Motor neuron (in vitro differentiated cells): ENCODE results near the gene ZNF511. TPM values are rescaled to one million over a fixed set of nuclear protein-coding genes. Genes with fewer than 3 reads are reported as not detected.
"Not testable (repeated sequence)": the region's sequence is repeated elsewhere in the genome, so short reads cannot be mapped to it uniquely, and the experiment has no call there.

ENCODE experiments used
- ATAC-seq, 8 experiments: fragments of 200-7000 bp; cut with Tn5 transposase; replicated peaks in 6 of 8; 2 replicates each; pipeline ENCODE4 v1.8.0; 2021; ENCODE audit warnings: mild to moderate bottlenecking in 8 of 8, moderate library complexity in 8 of 8
- H3K27ac ChIP-seq, 2 donors: fragments of 250-450 bp; sonication (Bioruptor Pico); 2 replicates each; pipeline ENCODE4 v1.9.0; 2021; ENCODE audit warnings: antibody characterized with exemption in 2 of 2, mild to moderate bottlenecking in 2 of 2, moderate library complexity in 1 of 2
- H3K4me1 ChIP-seq, 2 donors: fragments of 250-450 bp; sonication (Bioruptor Pico); replicated peaks in 1 of 2; 2 replicates each; pipeline ENCODE4 v1.6.1; 2021; ENCODE audit warnings: antibody characterized with exemption in 2 of 2, mild to moderate bottlenecking in 2 of 2, moderate library complexity in 1 of 2
- H3K4me3 ChIP-seq, 5 donors: fragments of 250-450 bp; sonication (Bioruptor Pico); 2 replicates each; pipeline ENCODE4 v1.9.0; 2021; ENCODE audit warnings: antibody characterized with exemption in 5 of 5, mild to moderate bottlenecking in 5 of 5, moderate library complexity in 4 of 5
- WGBS, 10 experiments: fragments of 450-650 bp; shearing (Covaris generic); methylation state at CpG; one replicate each; pipeline ENCODE4 v1.0.0; 2022; 5-methylcytosine and 5-hydroxymethylcytosine counted together
- in situ Hi-C, 9 experiments: fragments of 400-800 bp; cut with MboI; loops; one replicate each; pipeline ENCODE4 v1.15.0; 2021; ENCODE audit warnings: low sequenced_read_pairs in 9 of 9, low pct_unique_long_range_greater_than_20kb in 2 of 9; ENCODE audit not compliant: unreplicated experiment in 9 of 9
- total RNA-seq, 8 experiments: library from RNA; unstranded; fragments of 300-600 nt; gene quantifications; 2 replicates each; pipeline versions ENCODE4 v1.2.3 to v1.2.4, GENCODE V29; 2022

The ZNF511 gene
- 10 to 100 TPM; 10.5 to 43.7 (median 23.3) TPM for total RNA-seq

- in situ Hi-C loops: no loop called here
These were observed at the start of gene ZNF511, which contains the start of gene TUBGCP2 for GRCh38 chr10:133308421-133309099. TSS of gene ZNF511 (plus strand) at chr10:133308914. CDS start at chr10:133308944, 30 bp downstream. TSS of gene TUBGCP2 (minus strand) at chr10:133308872. CDS start at chr10:133302941, 5,931 bp downstream.

GRCh38 chr10:133259602-133259989, 49.1 kb upstream of the ZNF511 start:
- Histone ChIP-seq H3K27ac (no peak overlapping the region), H3K4me3 (no peak overlapping the region), H3K4me1 (peaks cover 26 to 61% of the 10 kb centered on the region in 2 donors)
- in situ Hi-C loops: no loop called here
- ATAC-seq: peak in 5 of 8 experiments; percentile 2 to 62 (median 26)
- 53 to 100% (median 90%) methylated on average over 1 to 4 of the region's 12 CpGs; no CpG with 5 or more reads in 5 of the 10 experiments for WGBS, 10 experiments

More at GRCh38 chr10:133308421-133309099, at the start of gene ZNF511, which contains the start of gene TUBGCP2:
- ATAC-seq: peak; percentile 82 to 90 (median 85)
- H3K27ac ChIP-seq: peak within 1 kb of the TSS; percentile 97
- 0% methylated on average over 2 to 7 of the region's 89 CpGs; no CpG with 5 or more reads in 7 of the 10 experiments for WGBS, 10 experiments
- H3K4me1 ChIP-seq: peaks cover 9 to 20% of the 10 kb centered on the region in 2 donors
- peak within 1 kb of the TSS; percentile 74 to 99 (median 91) for H3K4me3 ChIP-seq

GRCh38 chr10:133260895-133261725, 47.6 kb upstream of the ZNF511 start:
- in situ Hi-C loops: no loop called here
- WGBS, 10 experiments: 13 to 66% (median 13%) methylated on average over 3 to 9 of the region's 50 CpGs; no CpG with 5 or more reads in 7 of the 10 experiments
- peak; percentile 23 to 72 (median 44) for ATAC-seq
- H3K4me3 ChIP-seq: peak overlapping the region; percentile 40 to 59 (median 49)
- peak overlapping the region in 1 of 2 donors; percentile 79 for H3K27ac ChIP-seq
- peaks cover 26 to 61% of the 10 kb centered on the region in 2 donors for H3K4me1 ChIP-seq

GRCh38 chr10:133261726-133262325, 46.9 kb upstream of the ZNF511 start:
- no CpG with 5 or more reads among the region's 79 CpGs for WGBS, 10 experiments
- ATAC-seq: peak; percentile 46 to 72 (median 66)
- H3K27ac ChIP-seq: peak overlapping the region in 1 of 2 donors; percentile 79
- peaks cover 26 to 61% of the 10 kb centered on the region in 2 donors for H3K4me1 ChIP-seq
- in situ Hi-C loops: no loop called here
- peak overlapping the region; percentile 40 to 59 (median 49) for H3K4me3 ChIP-seq

- peak overlapping the region in 2 of 5 donors; percentile 49 to 59 for H3K4me3 ChIP-seq
- 60 to 100% (median 90%) methylated on average over 1 to 3 of the region's 14 CpGs; no CpG with 5 or more reads in 5 of the 10 experiments for WGBS, 10 experiments
- peaks cover 26 to 61% of the 10 kb centered on the region in 2 donors for H3K4me1 ChIP-seq
- ATAC-seq: peak in 4 of 8 experiments; percentile 1 to 11 (median 8)
- in situ Hi-C loops: no loop called here
- no peak overlapping the region for H3K27ac ChIP-seq
These were observed 46.0 kb upstream of the ZNF511 start for GRCh38 chr10:133262696-133263095.

GRCh38 chr10:133263674-133264073, 45.0 kb upstream of the ZNF511 start:
- no peak for ATAC-seq
- 60 to 100% (median 75%) methylated on average over 1 to 10 of the region's 10 CpGs; no CpG with 5 or more reads in 7 of the 10 experiments for WGBS, 10 experiments
- Histone ChIP-seq H3K4me1 (peaks cover 26 to 56% of the 10 kb centered on the region in 2 donors), H3K27ac (no peak overlapping the region), H3K4me3 (no peak overlapping the region)
- in situ Hi-C loops: no loop called here

- no peak for ATAC-seq
- H3K4me1 ChIP-seq: peaks cover 21 to 48% of the 10 kb centered on the region in 2 donors
- 60 to 90% (median 76%) methylated on average over 1 to 4 of the region's 9 CpGs; no CpG with 5 or more reads in 5 of the 10 experiments for WGBS, 10 experiments
- H3K4me3 ChIP-seq: no peak overlapping the region
- in situ Hi-C loops: no loop called here
- no peak overlapping the region for H3K27ac ChIP-seq
These were observed 44.3 kb upstream of the ZNF511 start for GRCh38 chr10:133264461-133264860.

GRCh38 chr10:133265052-133265451, 43.7 kb upstream of the ZNF511 start:
- in situ Hi-C loops, H3K4me3 ChIP-seq, H3K27ac ChIP-seq, ATAC-seq: not testable (repeated sequence)
- 100% methylated on average over 1 to 2 of the region's 10 CpGs; no CpG with 5 or more reads in 4 of the 10 experiments for WGBS, 10 experiments
- peaks cover 17 to 42% of the 10 kb centered on the region in 2 donors for H3K4me1 ChIP-seq

- Histone ChIP-seq H3K4me1 (peaks cover 15 to 32% of the 10 kb centered on the region in 2 donors), H3K4me3 (no peak overlapping the region), H3K27ac (no peak overlapping the region)
- no peak for ATAC-seq
- WGBS, 10 experiments: 80 to 100% (median 89%) methylated on average over 1 to 9 of the region's 21 CpGs; no CpG with 5 or more reads in 4 of the 10 experiments
- in situ Hi-C loops: no loop called here
These were observed 42.5 kb upstream of the ZNF511 start for GRCh38 chr10:133266056-133266795.

GRCh38 chr10:133267293-133267692, 41.4 kb upstream of the ZNF511 start:
- peaks cover 11 to 25% of the 10 kb centered on the region in 2 donors for H3K4me1 ChIP-seq
- H3K27ac ChIP-seq: no peak overlapping the region
- no peak for ATAC-seq
- in situ Hi-C loops: no loop called here
- no peak overlapping the region for H3K4me3 ChIP-seq
- 70% methylated on average over 2 of the region's 14 CpGs; no CpG with 5 or more reads in 9 of the 10 experiments for WGBS, 10 experiments

- Histone ChIP-seq H3K27ac (no peak overlapping the region), H3K4me1 (peaks cover 6 to 20% of the 10 kb centered on the region in 2 donors), H3K4me3 (no peak overlapping the region)
- in situ Hi-C loops: no loop called here
- ATAC-seq: peak in 2 of 8 experiments; percentile 3 to 4
- no CpG with 5 or more reads among the region's 22 CpGs for WGBS, 10 experiments
These were observed 40.9 kb upstream of the ZNF511 start for GRCh38 chr10:133267829-133268228.

GRCh38 chr10:133268532-133268931, 40.2 kb upstream of the ZNF511 start:
- Histone ChIP-seq H3K4me1 (peaks cover 0 to 13% of the 10 kb centered on the region in 2 donors), H3K4me3 (no peak overlapping the region), H3K27ac (no peak overlapping the region)
- in situ Hi-C loops: no loop called here
- ATAC-seq: no peak
- WGBS, 10 experiments: 76 to 78% methylated on average over 5 to 7 of the region's 22 CpGs; no CpG with 5 or more reads in 8 of the 10 experiments
